A673 (cell line): Measurements from ENCODE around the gene ALDH1L1. TPM values are rescaled to one million over a fixed set of nuclear protein-coding genes. Genes with fewer than 3 reads are reported as not detected.

Experiments used
- BruUV-seq: library from RNA; stranded (reverse); fragments of 400-500 nt; replicated peaks from 2 replicates; lab custom pipeline; 2021; lab: Mats Ljungman, UMichigan
- CTCF ChIA-PET: fragments of 300-600 bp; sonication (Branson Sonifier 250); formaldehyde crosslinking; loops from one replicate; lab custom pipeline; 2022; ENCODE audit warnings: antibody characterized with exemption; lab: Charles Lee
- POLR2A ChIA-PET: fragments of 300-600 bp; sonication (Branson Sonifier 250); formaldehyde crosslinking; loops from one replicate; lab custom pipeline; 2022; ENCODE audit warnings: antibody characterized with exemption; ENCODE audit not compliant: low non-redundant PET; lab: Charles Lee
- DNase-seq: peaks from one replicate; pipeline ENCODE4 v3.0.0-alpha.2; 2015; ENCODE audit warnings: low spot score
- H3K27ac ChIP-seq: fragments of 200-600 bp; sonication (generic); 2 replicates; pipeline ENCODE4 v1.5.1; 2016; ENCODE audit warnings: mixed run types, low read depth, mild to moderate bottlenecking, mixed read lengths, antibody characterized with exemption, low read length; ENCODE audit not compliant: poor library complexity, severe bottlenecking
- H3K27me3 ChIP-seq: fragments of 200-600 bp; sonication (generic); replicated peaks from 2 replicates; pipeline ENCODE4 v1.6.1; 2017; ENCODE audit warnings: mixed run types, low read depth, mild to moderate bottlenecking, mixed read lengths, antibody characterized with exemption, low read length; ENCODE audit not compliant: insufficient read depth, poor library complexity
- H3K36me3 ChIP-seq: fragments of 200-600 bp; sonication (generic); 2 replicates; pipeline ENCODE4 v1.6.1; 2016; ENCODE audit warnings: mixed run types, mild to moderate bottlenecking, mixed read lengths, antibody characterized with exemption, low read length; ENCODE audit not compliant: insufficient read depth, poor library complexity, severe bottlenecking
- H3K4me1 ChIP-seq: fragments of 200-600 bp; sonication (generic); 2 replicates; pipeline ENCODE4 v1.6.1; 2017; ENCODE audit warnings: mixed run types, mild to moderate bottlenecking, mixed read lengths, antibody characterized with exemption, low read length; ENCODE audit not compliant: insufficient read depth, poor library complexity, severe bottlenecking
- H3K4me3 ChIP-seq: fragments of 200-600 bp; sonication (generic); 2 replicates; pipeline ENCODE4 v1.5.1; 2016; ENCODE audit warnings: low read depth, mixed run types, mild to moderate bottlenecking, mixed read lengths, low read length; ENCODE audit not compliant: poor library complexity, severe bottlenecking
- H3K9me3 ChIP-seq: fragments of 200-600 bp; sonication (generic); 2 replicates; pipeline ENCODE4 v1.6.1; 2016; ENCODE audit warnings: mixed run types, low read depth, mild to moderate bottlenecking, mixed read lengths, antibody characterized with exemption, low read length; ENCODE audit not compliant: poor library complexity, severe bottlenecking
- CTCF ChIP-seq: fragments of 300-800, 200-600 bp; sonication (generic); conservative IDR thresholded peaks from 2 replicates; pipeline ENCODE4 v1.5.1; 2017; ENCODE audit warnings: low read depth, mild to moderate bottlenecking, antibody characterized with exemption, low read length, moderate library complexity, mixed read lengths
- EZH2 ChIP-seq: fragments of 200-600 bp; sonication (generic); IDR thresholded peaks from 2 replicates; pipeline ENCODE4 v1.6.1; 2017; ENCODE audit warnings: borderline replicate concordance, low read depth, mild to moderate bottlenecking, mixed read lengths, antibody characterized with exemption, low read length; ENCODE audit not compliant: poor library complexity, severe bottlenecking
- intact Hi-C: fragments of 100-400 bp; cut with micrococcal nuclease; formaldehyde crosslinking; loops from one replicate; pipeline ENCODE4 v1.10.0; 2022; ENCODE audit not compliant: unreplicated experiment
- total RNA-seq: library from RNA; stranded (reverse); gene quantifications from 2 replicates; pipeline ENCODE4 v1.2.3, GENCODE V29; 2021

Gene ALDH1L1
- total RNA-seq, 1 experiment from 2014 or later, result 16.9 TPM

GRCh38 chr3:126142652-126143051 is 37.7 kb downstream of the ALDH1L1 start:
- DNase-seq, result no peak
- intact Hi-C loops, result no loop called here
- POLR2A ChIA-PET, result no interaction called here
- Histone ChIP-seq H3K4me1 (no peaks in the 10 kb centered on the region), H3K27ac (no peak overlapping the region), H3K9me3 (no peaks in the 10 kb centered on the region), H3K4me3 (no peak overlapping the region), H3K36me3 (no peaks in the 10 kb centered on the region), H3K27me3 (no peaks in the 10 kb centered on the region)
- CTCF ChIA-PET, result no interaction called here
- BruUV-seq, result no TSS peak
- TF ChIP-seq CTCF, result no peak
- no peak for TF ChIP-seq EZH2

- peaks cover 14% of the 10 kb centered on the region for H3K4me1 ChIP-seq
- TF ChIP-seq CTCF (no peak), EZH2 (no peak)
- H3K4me3 ChIP-seq, result no peak overlapping the region
- ChIA-PET CTCF (no interaction called here), POLR2A (no interaction called here)
- H3K9me3 ChIP-seq, result no peaks in the 10 kb centered on the region
- no peak overlapping the region for H3K27ac ChIP-seq
- DNase-seq, result no peak
- H3K27me3 ChIP-seq, result no peaks in the 10 kb centered on the region
- intact Hi-C loops, result loop anchor here (10.0 kb wide), 3 partner anchors 147 to 1317 kb away; partner anchors contain the start of gene ZXDC
- no peaks in the 10 kb centered on the region for H3K36me3 ChIP-seq
- BruUV-seq, result no TSS peak
Observed at GRCh38 chr3:126137490-126138130, 42.8 kb downstream of the ALDH1L1 start.

- TF ChIP-seq EZH2, result no peak
- TF ChIP-seq CTCF, result no peak
- BruUV-seq, result no TSS peak
- H3K27ac ChIP-seq, result no peak overlapping the region
- H3K36me3 ChIP-seq, result no peaks in the 10 kb centered on the region
- H3K4me1 ChIP-seq, result peaks cover 14% of the 10 kb centered on the region
- DNase-seq, result no peak
- POLR2A ChIA-PET, result no interaction called here
- H3K9me3 ChIP-seq, result no peaks in the 10 kb centered on the region
- CTCF ChIA-PET, result no interaction called here
- intact Hi-C loops, result loop anchor here (10.0 kb wide), 3 partner anchors 148 to 1318 kb away; partner anchors contain the start of gene ZXDC
- no peaks in the 10 kb centered on the region for H3K27me3 ChIP-seq
- H3K4me3 ChIP-seq, result no peak overlapping the region
Observed at GRCh38 chr3:126136428-126137220, 43.8 kb downstream of the ALDH1L1 start.
